GM18867 (cell line): Measurements from ENCODE around the gene PTPN23.
"Not testable (repeated sequence)": the region's sequence is repeated elsewhere in the genome, so short reads cannot be mapped to it uniquely, and the experiment has no call there.

Experiments
- ATAC-seq: cut with Tn5 transposase; IDR thresholded peaks from one replicate; pipeline ENCODE4 v1.9.1; 2021; ENCODE audit warnings: mild to moderate bottlenecking, moderate library complexity; ENCODE audit not compliant: unreplicated experiment

PTPN23 gene

GRCh38 chr3:47380601-47381316 is at the start of gene PTPN23:
Gene PTPN23 (plus strand): TSS chr3:47381021. CDS start chr3:47381097, 76 bp downstream.
- ATAC-seq, result peak; percentile 78

GRCh38 chr3:47333907-47334306 is 46.9 kb upstream of the PTPN23 start:
- ATAC-seq, result no peak

GRCh38 chr3:47337656-47338055 is 43.2 kb upstream of the PTPN23 start:
- ATAC-seq, result no peak

- ATAC-seq, result no peak
Observed at GRCh38 chr3:47339951-47340350, 40.9 kb upstream of the PTPN23 start.

GRCh38 chr3:47340866-47341265 is 40.0 kb upstream of the PTPN23 start:
- no peak for ATAC-seq

GRCh38 chr3:47342151-47342550 is 38.7 kb upstream of the PTPN23 start:
- ATAC-seq, result no peak

- ATAC-seq, result no peak
Observed at GRCh38 chr3:47342812-47343211, 38.0 kb upstream of the PTPN23 start.

GRCh38 chr3:47343471-47343971 is 37.3 kb upstream of the PTPN23 start:
- ATAC-seq, result no peak

- no peak for ATAC-seq
Observed at GRCh38 chr3:47344971-47345370, 35.9 kb upstream of the PTPN23 start.

GRCh38 chr3:47347217-47347801 is 33.5 kb upstream of the PTPN23 start:
- ATAC-seq, result peak; percentile 70

GRCh38 chr3:47348411-47349154 is 32.2 kb upstream of the PTPN23 start:
- no peak for ATAC-seq

- ATAC-seq, result no peak
Observed at GRCh38 chr3:47355010-47355409, 25.8 kb upstream of the PTPN23 start.

- ATAC-seq, result no peak
Observed at GRCh38 chr3:47356201-47356600, 24.6 kb upstream of the PTPN23 start.

- no peak for ATAC-seq
Observed at GRCh38 chr3:47359323-47359722, 21.5 kb upstream of the PTPN23 start.

GRCh38 chr3:47360110-47360517 is 20.7 kb upstream of the PTPN23 start:
- ATAC-seq, result not testable (repeated sequence)

- ATAC-seq, result no peak
Observed at GRCh38 chr3:47362701-47363100, 18.1 kb upstream of the PTPN23 start.

- no peak for ATAC-seq
Observed at GRCh38 chr3:47365213-47366153, 15.3 kb upstream of the PTPN23 start.

- ATAC-seq, result no peak
Observed at GRCh38 chr3:47366833-47367232, 14.0 kb upstream of the PTPN23 start.

GRCh38 chr3:47367631-47368030 is 13.2 kb upstream of the PTPN23 start:
- no peak for ATAC-seq

GRCh38 chr3:47370020-47370419 is 10.8 kb upstream of the PTPN23 start:
- ATAC-seq, result not testable (repeated sequence)
